Ishikawa (cell line): ENCODE results near the gene RPTOR.

Experiments
- CEBPB ChIP-seq: IDR thresholded peaks from 2 replicates; pipeline ENCODE4 v1.6.1; 2012
- CREB1 ChIP-seq: IDR thresholded peaks from 2 replicates; pipeline ENCODE4 v1.6.1; 2012; ENCODE audit warnings: low read depth
- EGR1 ChIP-seq: IDR thresholded peaks from 2 replicates; pipeline ENCODE4 v1.6.1; 2012
- EP300 ChIP-seq: IDR thresholded peaks from 2 replicates; pipeline ENCODE4 v1.6.1; 2012; ENCODE audit warnings: borderline replicate concordance
- FOXM1 ChIP-seq: IDR thresholded peaks from 2 replicates; pipeline ENCODE4 v1.6.1; 2012; ENCODE audit warnings: low read depth, borderline replicate concordance
- NFIC ChIP-seq: IDR thresholded peaks from 2 replicates; pipeline ENCODE4 v1.6.1; 2012
- RAD21 ChIP-seq: IDR thresholded peaks from 2 replicates; pipeline ENCODE4 v1.6.1; 2012; ENCODE audit warnings: low read depth
- TAF1 ChIP-seq: IDR thresholded peaks from 2 replicates; pipeline ENCODE4 v1.6.1; 2012; ENCODE audit warnings: low read depth, mild to moderate bottlenecking
- TCF12 ChIP-seq: IDR thresholded peaks from 2 replicates; pipeline ENCODE4 v1.6.1; 2012; ENCODE audit warnings: low read depth
- TEAD4 ChIP-seq: IDR thresholded peaks from 2 replicates; pipeline ENCODE4 v1.6.1; 2012
- YY1 ChIP-seq: IDR thresholded peaks from 2 replicates; pipeline ENCODE4 v1.6.1; 2012; ENCODE audit warnings: low read depth
- ZBTB7A ChIP-seq: IDR thresholded peaks from 2 replicates; pipeline ENCODE4 v1.6.1; 2012; ENCODE audit warnings: low read depth
- TF ChIP-seq, protein P1 (sequence below): IDR thresholded peaks from 2 replicates; pipeline ENCODE4 v1.6.1; 2012
- TF ChIP-seq, protein P2 (sequence below): IDR thresholded peaks from 2 replicates; pipeline ENCODE4 v1.6.1; 2012; ENCODE audit warnings: low read depth, mild to moderate bottlenecking
- TF ChIP-seq, protein P3 (sequence below): IDR thresholded peaks from 2 replicates; pipeline ENCODE4 v1.6.1; 2012

Gene RPTOR

DNA sequence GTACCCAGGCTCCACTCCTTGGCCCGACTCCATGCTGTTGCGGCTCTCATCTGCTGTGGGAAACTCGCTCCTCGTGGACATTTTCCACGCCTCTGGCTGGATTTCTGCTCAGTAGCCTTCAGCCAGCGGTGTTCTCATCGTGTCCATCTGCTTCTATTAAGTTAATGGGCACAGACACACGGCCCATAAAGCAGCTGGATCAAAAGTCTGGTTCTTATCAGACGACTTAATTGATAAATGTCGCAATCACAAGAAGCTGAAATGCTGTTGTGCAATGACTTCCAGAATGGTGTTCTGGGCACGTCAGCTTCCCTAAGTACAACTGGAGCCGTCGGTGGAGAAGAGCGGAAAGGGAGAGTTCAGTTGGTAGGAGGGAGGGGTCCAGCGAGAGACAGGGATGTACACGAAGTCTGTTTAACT lies 235.3 kb downstream of the RPTOR start:
- TF ChIP-seq CEBPB: peak; percentile 51
- no peak for TF ChIP-seq YY1

DNA sequence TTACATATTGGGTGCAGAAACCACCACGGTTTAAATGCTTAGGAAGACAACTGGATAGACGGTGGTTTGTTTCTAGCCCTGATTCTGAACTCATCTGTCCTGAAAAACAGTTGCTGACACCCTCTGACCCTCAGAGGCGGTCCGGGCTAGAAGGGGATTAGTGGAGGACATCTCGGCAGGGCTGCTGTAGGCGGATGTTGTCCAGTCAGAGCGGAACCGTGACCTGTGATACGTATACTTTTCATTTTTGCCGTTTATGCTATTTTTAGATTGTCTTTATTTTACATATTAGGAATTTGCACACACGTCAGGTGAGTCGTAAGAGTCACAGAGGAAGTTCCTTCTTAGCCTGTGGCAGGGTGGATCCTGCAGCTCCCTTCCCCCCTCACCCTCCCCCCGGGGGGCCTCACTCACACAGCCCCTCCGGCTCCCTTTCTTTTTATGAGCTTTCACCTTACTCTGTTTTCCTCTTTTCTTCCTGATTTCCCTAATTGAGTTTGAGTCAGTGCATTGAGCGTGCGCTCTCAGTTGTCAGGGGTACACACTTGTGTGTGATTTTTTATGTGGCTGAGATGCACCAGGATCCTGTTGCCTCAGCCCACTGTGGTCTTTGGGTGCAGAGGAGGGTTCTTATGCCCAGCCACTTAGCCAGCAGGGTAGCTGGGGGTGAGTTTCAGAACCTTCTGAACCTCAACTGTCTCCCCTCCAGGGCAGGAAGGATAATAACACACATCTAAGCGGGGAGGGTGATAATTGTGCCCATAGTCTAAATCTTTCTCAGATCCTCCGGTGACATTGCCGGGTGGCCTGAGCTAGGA lies 236.0 kb downstream of the RPTOR start:
- TF ChIP-seq TCF12 (no peak), TEAD4 (no peak), TAF1 (no peak), CEBPB (no peak), RAD21 (no peak), EP300 (no peak), EGR1 (no peak), NFIC (no peak), CREB1 (no peak), ZBTB7A (no peak), FOXM1 (no peak), YY1 (no peak)
- TF ChIP-seq, protein P1, sequence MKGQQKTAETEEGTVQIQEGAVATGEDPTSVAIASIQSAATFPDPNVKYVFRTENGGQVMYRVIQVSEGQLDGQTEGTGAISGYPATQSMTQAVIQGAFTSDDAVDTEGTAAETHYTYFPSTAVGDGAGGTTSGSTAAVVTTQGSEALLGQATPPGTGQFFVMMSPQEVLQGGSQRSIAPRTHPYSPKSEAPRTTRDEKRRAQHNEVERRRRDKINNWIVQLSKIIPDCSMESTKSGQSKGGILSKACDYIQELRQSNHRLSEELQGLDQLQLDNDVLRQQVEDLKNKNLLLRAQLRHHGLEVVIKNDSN: no peak
- TF ChIP-seq, protein P2, sequence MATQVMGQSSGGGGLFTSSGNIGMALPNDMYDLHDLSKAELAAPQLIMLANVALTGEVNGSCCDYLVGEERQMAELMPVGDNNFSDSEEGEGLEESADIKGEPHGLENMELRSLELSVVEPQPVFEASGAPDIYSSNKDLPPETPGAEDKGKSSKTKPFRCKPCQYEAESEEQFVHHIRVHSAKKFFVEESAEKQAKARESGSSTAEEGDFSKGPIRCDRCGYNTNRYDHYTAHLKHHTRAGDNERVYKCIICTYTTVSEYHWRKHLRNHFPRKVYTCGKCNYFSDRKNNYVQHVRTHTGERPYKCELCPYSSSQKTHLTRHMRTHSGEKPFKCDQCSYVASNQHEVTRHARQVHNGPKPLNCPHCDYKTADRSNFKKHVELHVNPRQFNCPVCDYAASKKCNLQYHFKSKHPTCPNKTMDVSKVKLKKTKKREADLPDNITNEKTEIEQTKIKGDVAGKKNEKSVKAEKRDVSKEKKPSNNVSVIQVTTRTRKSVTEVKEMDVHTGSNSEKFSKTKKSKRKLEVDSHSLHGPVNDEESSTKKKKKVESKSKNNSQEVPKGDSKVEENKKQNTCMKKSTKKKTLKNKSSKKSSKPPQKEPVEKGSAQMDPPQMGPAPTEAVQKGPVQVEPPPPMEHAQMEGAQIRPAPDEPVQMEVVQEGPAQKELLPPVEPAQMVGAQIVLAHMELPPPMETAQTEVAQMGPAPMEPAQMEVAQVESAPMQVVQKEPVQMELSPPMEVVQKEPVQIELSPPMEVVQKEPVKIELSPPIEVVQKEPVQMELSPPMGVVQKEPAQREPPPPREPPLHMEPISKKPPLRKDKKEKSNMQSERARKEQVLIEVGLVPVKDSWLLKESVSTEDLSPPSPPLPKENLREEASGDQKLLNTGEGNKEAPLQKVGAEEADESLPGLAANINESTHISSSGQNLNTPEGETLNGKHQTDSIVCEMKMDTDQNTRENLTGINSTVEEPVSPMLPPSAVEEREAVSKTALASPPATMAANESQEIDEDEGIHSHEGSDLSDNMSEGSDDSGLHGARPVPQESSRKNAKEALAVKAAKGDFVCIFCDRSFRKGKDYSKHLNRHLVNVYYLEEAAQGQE: no peak
- TF ChIP-seq, protein P3, sequence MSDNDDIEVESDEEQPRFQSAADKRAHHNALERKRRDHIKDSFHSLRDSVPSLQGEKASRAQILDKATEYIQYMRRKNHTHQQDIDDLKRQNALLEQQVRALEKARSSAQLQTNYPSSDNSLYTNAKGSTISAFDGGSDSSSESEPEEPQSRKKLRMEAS: no peak

DNA sequence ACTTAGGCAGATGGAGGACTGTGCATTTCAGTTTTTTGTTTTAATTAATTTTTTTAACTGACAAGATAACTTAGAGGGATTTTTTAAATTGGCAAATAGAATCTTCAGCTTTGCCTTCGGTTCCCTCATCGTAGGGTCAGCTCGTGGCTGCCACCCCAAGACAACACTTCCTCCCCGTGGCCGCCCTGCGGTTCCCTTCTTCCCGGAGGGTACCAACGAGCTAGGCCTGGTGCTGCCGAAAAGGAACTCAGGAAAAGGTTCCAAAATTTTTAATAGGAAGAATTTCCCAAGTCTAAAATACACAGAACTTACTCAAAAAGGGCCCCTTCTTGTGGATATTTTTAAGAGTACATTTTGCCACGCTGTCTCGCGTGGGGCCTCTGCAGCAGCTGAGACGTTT lies 236.6 kb downstream of the RPTOR start:
- no peak for TF ChIP-seq EGR1
- no peak for TF ChIP-seq CREB1
- no peak for TF ChIP-seq NFIC
- no peak for TF ChIP-seq TEAD4
- TF ChIP-seq YY1: no peak
- TF ChIP-seq CEBPB: no peak
- no peak for TF ChIP-seq TCF12
- no peak for TF ChIP-seq FOXM1
- TF ChIP-seq, protein P1: no peak
- TF ChIP-seq EP300: no peak
- no peak for TF ChIP-seq ZBTB7A
- no peak for TF ChIP-seq TAF1
- TF ChIP-seq, protein P3: no peak
- TF ChIP-seq, protein P2: no peak
- TF ChIP-seq RAD21: no peak

DNA sequence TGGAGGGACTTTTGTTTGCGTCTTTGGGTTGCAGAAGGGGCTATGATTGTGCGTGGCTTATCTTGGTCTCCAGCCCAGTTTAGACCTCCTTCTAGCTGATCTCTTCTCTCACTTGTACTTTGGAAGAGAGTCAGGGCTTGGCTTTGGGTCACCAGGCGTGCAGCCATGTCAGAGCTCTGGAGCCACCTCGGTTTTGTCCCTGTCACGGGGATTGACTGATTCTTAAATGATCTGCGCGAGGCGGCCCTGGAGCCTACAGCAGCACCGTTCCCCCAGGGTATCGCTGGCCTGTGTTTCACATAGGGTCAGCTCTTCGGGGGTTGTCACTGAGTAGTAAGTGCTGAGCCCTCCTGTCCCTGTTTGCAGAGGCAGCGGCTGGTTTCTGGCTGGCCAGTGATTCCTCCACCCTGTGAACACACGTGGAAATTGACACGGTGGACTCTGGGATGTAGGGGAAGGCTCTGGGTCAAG lies 237.2 kb downstream of the RPTOR start:
- TF ChIP-seq TEAD4 (no peak), CREB1 (no peak), CEBPB (no peak), EGR1 (no peak), TAF1 (no peak), FOXM1 (no peak), RAD21 (no peak), NFIC (no peak), YY1 (no peak), ZBTB7A (no peak), EP300 (no peak), TCF12 (no peak)
- TF ChIP-seq, protein P1: no peak
- TF ChIP-seq, protein P3: no peak
- TF ChIP-seq, protein P2: no peak
